NCI-H2227 (cell line): ENCODE data around the gene PIGS.
A peak's percentile ranks its signal among the peaks of the same experiment; 100 is the strongest.
"Not testable (repeated sequence)": the region's sequence is repeated elsewhere in the genome, so short reads cannot be mapped to it uniquely, and the experiment has no call there.

Experiments used
- DNase-seq: peaks from one replicate; lab custom pipeline; 2025; ENCODE audit not compliant: unreplicated experiment; lab: John Stamatoyannopoulos, UW

PIGS gene

GRCh38 chr17:28571361-28572122 is at the start of gene PIGS:
TSS of gene PIGS (minus strand) at chr17:28571524. CDS start at chr17:28571496, 28 bp downstream.
- peak; percentile 92 for DNase-seq

GRCh38 chr17:28620010-28620409 is 48.7 kb upstream of the PIGS start:
- no peak for DNase-seq

- no peak for DNase-seq
Observed at GRCh38 chr17:28618464-28618863, 47.1 kb upstream of the PIGS start.

- no peak for DNase-seq
Observed at GRCh38 chr17:28616281-28616680, 45.0 kb upstream of the PIGS start.

GRCh38 chr17:28615260-28615940 is 44.1 kb upstream of the PIGS start:
- DNase-seq, result no peak

- no peak for DNase-seq
Observed at GRCh38 chr17:28613931-28614381, 42.6 kb upstream of the PIGS start, which contains the start of gene RSKR. TSS of gene RSKR (minus strand) at chr17:28614185. CDS start at chr17:28614161, 24 bp downstream.

- DNase-seq, result peak; percentile 28
Observed at GRCh38 chr17:28612936-28613872, 41.9 kb upstream of the PIGS start.

GRCh38 chr17:28612531-28612930 is 41.2 kb upstream of the PIGS start:
- no peak for DNase-seq

GRCh38 chr17:28610376-28610775 is 39.1 kb upstream of the PIGS start:
- no peak for DNase-seq

GRCh38 chr17:28604031-28604430 is 32.7 kb upstream of the PIGS start:
- DNase-seq, result not testable (repeated sequence)

GRCh38 chr17:28599311-28600184 is 28.2 kb upstream of the PIGS start:
- DNase-seq, result peak; percentile 67

- peak; percentile 93 for DNase-seq
Observed at GRCh38 chr17:28598799-28599310, 27.5 kb upstream of the PIGS start, which contains the start of gene SPAG5. TSS of gene SPAG5 (minus strand) at chr17:28599025. CDS start at chr17:28598946, 79 bp downstream.

- DNase-seq, result no peak
Observed at GRCh38 chr17:28598389-28598788, 27.1 kb upstream of the PIGS start.

GRCh38 chr17:28597606-28598383 is 26.5 kb upstream of the PIGS start:
- no peak for DNase-seq

- DNase-seq, result no peak
Observed at GRCh38 chr17:28592260-28592659, 20.9 kb upstream of the PIGS start.

- DNase-seq, result no peak
Observed at GRCh38 chr17:28585851-28586250, 14.5 kb upstream of the PIGS start.

GRCh38 chr17:28584434-28584833 is 13.1 kb upstream of the PIGS start:
- DNase-seq, result no peak

- no peak for DNase-seq
Observed at GRCh38 chr17:28582513-28582912, 11.2 kb upstream of the PIGS start.

- DNase-seq, result no peak
Observed at GRCh38 chr17:28580959-28581358, 9.6 kb upstream of the PIGS start.
